NOMO-1 (cell line): ENCODE data around the gene UBAP2L.
"Not testable (repeated sequence)": the region's sequence is repeated elsewhere in the genome, so short reads cannot be mapped to it uniquely, and the experiment has no call there.

ENCODE experiments used
- DNase-seq, 2 experiments: peaks; one replicate each; lab custom pipeline; 2025; ENCODE audit not compliant: unreplicated experiment in 2 of 2; lab: John Stamatoyannopoulos, UW

Gene UBAP2L

DNA sequence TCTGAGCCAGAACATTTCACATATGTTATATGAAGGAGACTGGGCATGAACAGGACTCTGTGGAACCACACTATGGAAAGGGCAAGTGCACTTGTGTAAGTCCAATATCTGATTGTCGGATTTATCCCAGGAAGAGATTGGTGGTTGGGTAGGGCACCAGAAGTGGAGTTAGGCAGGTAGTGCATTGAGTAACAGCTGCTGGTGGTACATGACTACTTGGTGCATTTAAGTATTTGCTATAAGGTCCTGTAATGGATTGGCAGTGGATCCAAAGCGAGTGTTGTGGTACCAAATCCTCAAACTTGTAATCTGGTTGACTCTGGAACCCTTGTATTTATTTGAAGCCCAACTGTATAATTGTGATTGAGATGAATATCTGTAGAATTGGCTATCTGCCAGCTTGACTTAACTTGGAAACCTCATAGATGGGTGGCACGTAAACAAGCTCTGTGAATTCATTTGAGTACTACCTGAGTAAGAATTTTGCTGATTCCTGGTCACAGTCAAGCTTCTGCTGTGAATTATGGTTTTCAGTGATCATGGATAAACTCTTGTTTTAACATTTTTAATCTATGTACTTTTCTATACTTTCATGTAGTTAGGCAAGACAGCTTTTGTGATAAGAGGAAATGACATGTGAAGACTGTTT is 21.1 kb downstream of the UBAP2L start:
- no peak for DNase-seq

DNA sequence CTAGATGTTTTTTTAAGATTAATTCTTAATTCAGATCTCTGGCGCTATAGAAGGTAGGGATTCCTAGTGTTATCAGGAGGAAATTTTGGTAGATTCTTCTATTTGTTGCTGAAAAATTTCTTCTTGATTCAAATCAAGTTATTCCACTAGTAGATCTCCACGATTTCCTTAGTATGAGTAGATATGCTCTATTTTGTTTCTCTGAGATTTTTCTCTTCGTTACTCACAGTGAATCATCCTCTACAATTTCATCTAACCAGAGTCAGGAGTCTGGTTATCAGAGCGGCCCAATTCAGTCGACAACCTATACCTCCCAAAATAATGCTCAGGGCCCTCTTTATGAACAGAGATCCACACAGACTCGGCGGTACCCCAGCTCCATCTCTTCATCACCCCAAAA is 32.9 kb downstream of the UBAP2L start:
- no peak for DNase-seq

GRCh38 chr1:154256686-154257085 is 35.9 kb downstream of the UBAP2L start:
- no peak for DNase-seq

DNA sequence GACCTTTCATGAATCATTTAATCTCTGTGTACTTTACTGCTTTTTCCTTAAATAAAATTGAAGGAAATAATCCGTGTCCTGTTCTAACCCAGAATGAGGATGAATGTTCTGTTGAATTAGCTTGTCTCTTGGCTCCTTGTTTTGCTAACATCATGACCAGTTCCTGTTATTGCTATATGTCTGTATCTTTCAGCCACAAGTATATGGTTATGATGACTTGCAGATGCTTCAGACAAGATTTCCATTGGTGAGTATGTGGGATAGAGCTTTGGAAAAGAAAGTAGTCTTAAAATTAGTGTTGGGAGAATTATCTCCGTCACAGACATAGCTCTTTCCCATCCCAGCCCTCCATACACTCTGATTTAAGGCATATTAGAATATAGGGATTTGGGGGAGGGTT is 38.0 kb downstream of the UBAP2L start:
- no peak for DNase-seq

GRCh38 chr1:154260127-154260526 is 39.4 kb downstream of the UBAP2L start:
- no peak for DNase-seq

- DNase-seq, result no peak
These were observed 42.9 kb downstream of the UBAP2L start for GRCh38 chr1:154263465-154264332.

GRCh38 chr1:154264454-154264853 is 43.7 kb downstream of the UBAP2L start:
- no peak for DNase-seq

DNA sequence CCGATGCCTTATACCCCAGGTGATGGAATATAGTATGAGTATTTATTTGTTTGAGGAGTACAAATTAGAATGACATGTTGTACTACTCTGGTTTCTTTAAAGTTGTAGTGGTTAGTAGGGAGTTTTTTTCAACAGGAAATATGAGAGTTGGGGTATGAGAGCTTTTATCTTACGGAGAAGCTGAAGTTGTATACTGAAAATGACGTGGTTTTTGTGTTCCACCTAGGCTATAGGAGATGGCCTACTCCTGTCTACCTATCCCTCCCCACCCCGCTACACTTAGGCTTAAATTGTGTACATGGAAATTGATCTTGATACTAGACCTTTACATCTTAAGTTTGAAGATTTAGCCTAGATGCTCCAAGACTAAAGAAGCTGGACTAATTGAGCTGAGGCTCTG is 44.8 kb downstream of the UBAP2L start:
- DNase-seq, result no peak

GRCh38 chr1:154270833-154271232 is 50.1 kb downstream of the UBAP2L start:
- DNase-seq, result no peak

- DNase-seq, result peak; percentile 97 to 99
These were observed 51.7 kb downstream of the UBAP2L start, which contains the start of gene HAX1 for GRCh38 chr1:154272217-154272998. HAX1 (plus strand) TSS chr1:154272629; CDS start chr1:154272724, 95 bp downstream.

DNA sequence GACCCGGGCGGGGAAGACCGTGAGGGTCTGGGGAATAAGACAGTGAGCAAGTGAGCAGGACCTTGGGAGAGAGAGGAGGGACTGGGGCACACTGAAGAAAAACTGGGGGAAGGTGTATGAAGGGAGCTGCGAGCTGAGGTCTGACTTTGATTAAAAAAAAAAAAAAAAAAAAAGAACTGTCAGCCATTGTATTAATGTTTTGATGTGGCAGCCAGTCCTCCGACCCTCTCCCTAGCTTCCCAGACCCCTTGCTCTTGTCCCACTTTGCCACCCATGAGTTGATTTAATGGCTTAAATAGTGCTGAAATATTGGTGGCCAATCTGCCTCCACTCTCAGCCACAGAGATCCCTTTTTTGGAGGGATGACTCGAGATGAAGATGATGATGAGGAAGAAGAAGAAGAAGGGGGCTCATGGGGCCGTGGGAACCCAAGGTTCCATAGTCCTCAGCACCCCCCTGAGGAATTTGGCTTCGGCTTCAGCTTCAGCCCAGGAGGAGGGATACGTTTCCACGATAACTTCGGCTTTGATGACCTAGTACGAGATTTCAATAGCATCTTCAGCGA is 52.3 kb downstream of the UBAP2L start:
- DNase-seq, result no peak

DNA sequence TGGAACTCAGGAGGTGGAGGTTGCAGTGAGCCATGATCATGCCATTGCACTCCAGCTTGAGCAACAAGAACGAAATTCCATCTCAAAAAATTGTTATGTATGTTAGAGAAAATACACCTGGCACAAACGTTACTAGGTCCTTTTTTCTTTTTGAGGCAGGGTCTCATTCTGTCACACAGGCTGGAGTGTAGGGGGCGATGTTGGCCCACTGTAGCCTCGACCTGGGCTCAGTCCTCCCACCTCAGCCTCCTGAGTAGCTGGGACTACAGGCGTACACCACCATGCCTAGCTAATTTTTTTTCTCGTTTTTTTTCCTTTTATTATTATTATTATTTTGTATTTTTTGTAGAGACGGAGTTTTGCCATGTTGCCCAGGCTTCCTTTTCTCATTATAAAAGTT is 56.0 kb downstream of the UBAP2L start:
- no peak for DNase-seq

- not testable (repeated sequence) for DNase-seq
These were observed 66.8 kb downstream of the UBAP2L start for GRCh38 chr1:154287591-154287990.

- DNase-seq, result no peak
These were observed 67.9 kb downstream of the UBAP2L start for GRCh38 chr1:154288661-154289060.

DNA sequence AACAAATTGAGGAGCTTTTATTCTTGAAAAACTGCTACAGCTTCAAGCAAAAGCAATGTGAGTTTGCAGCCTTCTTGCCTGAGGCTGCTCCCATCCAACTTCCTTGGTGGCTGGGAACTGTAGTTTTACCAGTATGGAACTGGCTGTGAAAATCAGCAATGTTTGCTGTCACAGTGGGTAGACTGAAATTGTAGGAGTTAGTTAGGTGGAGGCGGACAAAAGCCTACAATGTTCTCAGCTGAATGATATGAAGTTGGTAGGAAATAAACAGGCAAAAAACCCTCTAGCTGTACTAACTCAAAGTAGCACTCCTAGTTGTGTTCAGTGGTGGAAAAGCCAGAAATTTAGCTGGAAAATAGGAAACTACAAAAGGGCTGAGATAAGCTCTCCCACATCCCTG is 70.2 kb downstream of the UBAP2L start:
- no peak for DNase-seq

GRCh38 chr1:154295408-154296235 is 74.9 kb downstream of the UBAP2L start:
- peak in 1 of 2 experiments; percentile 5 for DNase-seq

- no peak for DNase-seq
These were observed 80.8 kb downstream of the UBAP2L start for GRCh38 chr1:154301582-154301981.

- no peak for DNase-seq
These were observed 84.0 kb downstream of the UBAP2L start for GRCh38 chr1:154304664-154305337.

DNA sequence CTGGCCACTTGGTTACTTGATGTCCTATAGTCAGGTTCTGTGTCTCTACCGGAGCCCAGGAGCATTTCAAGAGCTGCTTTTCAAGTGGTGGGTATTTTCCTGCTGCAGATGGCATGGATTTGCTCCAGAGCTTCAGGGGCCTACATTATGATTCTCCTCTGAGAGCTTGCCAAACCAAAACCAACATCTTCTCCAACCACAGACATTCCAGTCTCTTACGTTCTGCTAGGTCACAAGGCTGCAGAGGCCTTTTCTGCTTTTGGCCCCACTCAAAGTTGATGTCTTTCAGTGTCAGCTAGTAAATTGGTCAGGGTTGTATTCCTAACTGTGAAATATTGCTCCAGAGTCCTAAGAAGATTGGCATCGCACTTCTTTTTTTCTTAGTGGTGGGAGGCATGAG is 85.4 kb downstream of the UBAP2L start:
- no peak for DNase-seq
